Stimulated activated CD4-positive, alpha-beta T cell treated with anti-CD3 and anti-CD28 coated beads, Interleukin-4, amount 100 ng/mL, for 48 hours (primary cell): Measurements from ENCODE around the gene CYP2W1.
"Not testable (repeated sequence)": the region's sequence is repeated elsewhere in the genome, so short reads cannot be mapped to it uniquely, and the experiment has no call there.

Experiments
- DNase-seq, 2 donors: peaks; one replicate each; pipeline ENCODE4 v3.0.0-alpha.2; 2020; ENCODE audit warnings: low read depth in 2 of 2

CYP2W1 gene, protein sequence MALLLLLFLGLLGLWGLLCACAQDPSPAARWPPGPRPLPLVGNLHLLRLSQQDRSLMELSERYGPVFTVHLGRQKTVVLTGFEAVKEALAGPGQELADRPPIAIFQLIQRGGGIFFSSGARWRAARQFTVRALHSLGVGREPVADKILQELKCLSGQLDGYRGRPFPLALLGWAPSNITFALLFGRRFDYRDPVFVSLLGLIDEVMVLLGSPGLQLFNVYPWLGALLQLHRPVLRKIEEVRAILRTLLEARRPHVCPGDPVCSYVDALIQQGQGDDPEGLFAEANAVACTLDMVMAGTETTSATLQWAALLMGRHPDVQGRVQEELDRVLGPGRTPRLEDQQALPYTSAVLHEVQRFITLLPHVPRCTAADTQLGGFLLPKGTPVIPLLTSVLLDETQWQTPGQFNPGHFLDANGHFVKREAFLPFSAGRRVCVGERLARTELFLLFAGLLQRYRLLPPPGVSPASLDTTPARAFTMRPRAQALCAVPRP

DNA sequence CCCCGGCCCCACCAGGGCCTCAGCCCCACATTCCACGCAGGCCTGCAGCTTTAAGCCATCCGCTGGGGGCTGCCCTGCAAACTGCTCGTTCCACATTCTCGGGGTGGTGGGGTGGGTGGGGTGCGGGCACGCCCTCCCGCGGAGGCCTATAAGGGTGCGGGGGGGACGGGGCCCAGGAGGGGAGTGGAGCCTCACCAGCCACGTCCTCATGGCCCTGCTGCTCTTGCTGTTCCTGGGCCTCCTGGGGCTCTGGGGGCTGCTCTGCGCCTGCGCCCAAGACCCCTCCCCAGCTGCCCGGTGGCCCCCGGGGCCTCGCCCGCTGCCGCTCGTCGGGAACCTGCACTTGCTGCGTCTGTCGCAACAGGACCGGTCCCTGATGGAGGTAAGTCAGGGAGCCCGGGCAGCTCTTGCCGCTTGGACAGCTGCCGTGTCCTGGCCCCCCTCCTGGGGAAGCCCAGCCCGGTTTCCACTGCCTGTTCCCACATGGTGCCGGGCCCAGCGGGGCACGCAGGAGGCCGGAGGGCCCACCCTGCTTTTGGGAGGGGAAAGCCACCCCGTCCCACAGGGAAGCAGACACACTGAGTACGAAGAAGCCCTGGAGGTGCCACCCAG lies at the start of gene CYP2W1:
CYP2W1 (plus strand) TSS at position 178 of the 612 bp plus-strand sequence; CDS start at position 209, 31 bp downstream.
- no peak for DNase-seq

- no peak for DNase-seq
Measured at GRCh38 chr7:934469-935163, 48.4 kb upstream of the CYP2W1 start.

DNA sequence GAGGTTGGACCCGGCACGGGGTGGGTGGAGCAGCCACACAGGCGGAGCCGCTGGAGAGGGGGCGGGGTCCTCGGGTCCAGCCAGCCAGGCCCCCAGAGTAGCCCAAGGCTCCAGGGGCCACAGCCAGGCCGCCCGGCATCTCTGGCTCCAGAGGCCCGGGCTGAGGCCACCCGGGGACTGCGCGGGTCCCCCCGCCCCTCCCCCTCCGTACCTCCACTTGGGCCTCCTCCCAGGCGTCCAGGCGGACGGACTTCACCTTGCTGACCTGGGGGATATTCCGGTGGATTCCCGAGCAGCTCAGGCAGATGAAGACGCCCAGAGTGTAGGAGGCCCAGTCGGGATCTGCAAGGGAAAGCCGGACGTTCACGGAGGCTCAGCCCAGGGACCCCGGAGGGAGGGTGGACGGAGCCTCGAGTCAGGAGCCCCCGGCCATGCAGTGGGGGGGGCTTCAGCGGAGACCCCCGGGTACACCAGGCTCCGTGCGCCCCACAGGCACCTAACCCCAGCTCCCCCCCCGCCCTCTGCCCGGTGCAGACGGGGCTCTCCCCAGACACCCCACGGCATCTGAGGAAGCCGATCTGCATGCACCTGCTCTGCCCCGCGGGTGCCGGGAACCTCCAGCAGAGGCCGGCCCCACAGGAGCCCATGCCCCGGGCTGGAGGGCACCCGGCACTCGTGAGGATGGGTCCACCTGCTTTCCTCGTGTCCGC lies 47.7 kb upstream of the CYP2W1 start:
- no peak for DNase-seq

DNA sequence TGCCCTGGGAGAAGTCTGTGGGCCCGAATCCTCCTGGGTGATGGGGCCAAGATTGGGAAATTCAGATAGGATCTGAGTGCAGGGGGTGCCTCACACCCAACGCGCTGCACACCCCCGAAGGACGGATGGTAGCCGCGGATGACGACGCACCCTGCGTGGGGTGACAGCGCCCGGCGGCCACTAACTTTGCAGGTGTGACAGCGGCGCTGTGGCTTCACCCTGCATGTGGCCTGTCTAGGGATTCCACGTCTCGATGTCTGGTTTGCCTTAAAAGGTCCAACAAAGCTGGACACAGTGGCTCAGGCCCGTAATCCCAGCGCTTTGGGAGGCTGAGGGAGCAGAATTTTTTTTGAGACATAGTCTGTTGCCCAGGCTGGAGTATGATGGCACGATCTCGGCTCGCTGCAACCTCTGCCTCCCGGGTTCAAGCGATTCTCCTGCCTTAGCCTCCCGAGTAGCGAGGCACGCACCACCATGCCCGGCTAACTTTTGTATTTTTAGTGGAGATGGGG lies 47.1 kb upstream of the CYP2W1 start:
- DNase-seq: no peak

- DNase-seq: peak in 1 of 2 donors; percentile 43
Measured at GRCh38 chr7:936386-937054, 46.5 kb upstream of the CYP2W1 start.

GRCh38 chr7:937856-938484 lies 45.0 kb upstream of the CYP2W1 start:
- no peak for DNase-seq

DNA sequence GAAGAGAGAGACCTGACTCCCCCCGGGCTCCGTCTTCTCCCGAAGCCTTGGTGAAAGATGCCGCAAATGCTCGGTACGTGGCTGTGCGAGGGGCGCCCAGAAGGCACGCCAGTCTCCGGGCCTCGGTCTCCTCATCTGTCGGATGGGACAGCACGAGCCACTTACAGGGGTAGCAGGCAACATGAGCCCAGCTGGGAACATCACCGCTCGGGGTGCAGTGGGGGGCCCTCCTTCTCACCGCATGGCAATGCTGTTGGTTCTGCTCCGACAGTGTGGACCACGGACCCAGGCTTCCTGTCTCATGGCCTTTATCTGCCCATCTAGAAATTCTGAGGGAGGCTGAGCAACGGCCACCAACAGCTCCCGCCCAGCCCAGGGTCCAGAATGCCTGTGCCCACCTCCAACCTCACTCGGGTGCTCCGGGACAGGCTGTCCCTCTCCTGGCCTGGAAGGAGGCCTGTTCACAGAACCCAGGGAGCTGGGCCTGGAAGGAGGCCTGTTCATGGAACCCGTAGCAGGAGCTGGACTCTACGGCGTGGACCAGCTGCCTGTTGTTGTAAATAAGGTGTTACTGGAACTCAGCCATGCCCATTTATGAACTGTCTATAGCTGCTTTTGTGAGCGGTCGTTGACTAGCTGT lies 44.3 kb upstream of the CYP2W1 start:
- DNase-seq: no peak

DNA sequence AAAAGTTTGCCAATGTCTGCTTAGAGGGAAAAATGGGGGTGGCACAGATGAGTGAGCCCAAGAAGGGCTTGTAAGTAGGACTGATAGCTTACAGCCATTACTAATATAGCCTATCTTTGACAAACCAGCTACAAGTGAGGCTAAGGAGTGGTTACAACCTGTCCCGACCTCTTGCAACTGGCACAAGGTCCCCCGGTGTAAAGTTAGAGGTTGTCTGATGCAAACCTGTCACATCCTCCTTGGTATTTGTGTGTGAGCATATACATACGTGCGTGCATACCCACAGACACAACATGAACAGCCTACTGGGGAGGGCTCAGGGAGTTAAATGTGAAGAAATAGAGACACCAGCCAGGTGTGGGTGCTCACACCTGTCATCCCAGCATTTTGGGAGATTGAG lies 43.1 kb upstream of the CYP2W1 start:
- no peak for DNase-seq

DNA sequence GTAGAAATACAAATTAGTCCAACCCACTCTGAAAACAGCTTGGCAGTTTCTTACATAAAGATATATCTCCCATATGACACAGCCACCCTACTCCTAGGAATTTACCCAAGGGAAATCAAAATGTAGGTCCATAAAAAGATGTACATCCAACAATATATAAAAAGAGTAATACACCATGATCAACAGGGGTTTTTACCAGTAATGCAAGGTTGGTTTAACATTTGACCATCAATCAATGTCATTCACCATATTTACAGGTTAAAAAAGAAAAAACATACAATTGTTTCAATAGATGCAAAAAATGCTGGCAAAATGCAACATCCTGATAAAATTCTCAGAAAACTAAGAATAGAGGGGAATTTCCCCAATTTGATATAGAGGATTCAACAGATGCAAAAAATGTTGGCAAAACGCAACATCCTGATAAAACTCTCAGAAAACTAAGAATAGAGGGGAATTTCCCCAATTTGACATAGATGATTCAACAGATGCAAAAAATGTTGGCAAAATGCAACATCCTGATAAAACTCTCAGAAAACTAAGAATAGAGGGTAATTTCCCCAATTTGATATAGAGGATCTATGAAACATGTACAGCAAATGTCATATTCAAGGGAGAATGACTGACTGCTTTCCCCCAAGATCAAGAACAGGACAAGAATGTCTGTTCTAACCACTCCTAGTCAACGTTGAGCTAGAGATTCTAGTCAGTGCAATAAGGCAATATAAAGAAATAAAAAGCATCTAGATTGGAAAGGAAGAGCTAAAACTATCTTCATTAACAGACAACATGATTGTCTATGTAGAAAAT lies 42.2 kb upstream of the CYP2W1 start:
- no peak for DNase-seq

GRCh38 chr7:943793-944192 lies 39.2 kb upstream of the CYP2W1 start:
- DNase-seq: not testable (repeated sequence)

DNA sequence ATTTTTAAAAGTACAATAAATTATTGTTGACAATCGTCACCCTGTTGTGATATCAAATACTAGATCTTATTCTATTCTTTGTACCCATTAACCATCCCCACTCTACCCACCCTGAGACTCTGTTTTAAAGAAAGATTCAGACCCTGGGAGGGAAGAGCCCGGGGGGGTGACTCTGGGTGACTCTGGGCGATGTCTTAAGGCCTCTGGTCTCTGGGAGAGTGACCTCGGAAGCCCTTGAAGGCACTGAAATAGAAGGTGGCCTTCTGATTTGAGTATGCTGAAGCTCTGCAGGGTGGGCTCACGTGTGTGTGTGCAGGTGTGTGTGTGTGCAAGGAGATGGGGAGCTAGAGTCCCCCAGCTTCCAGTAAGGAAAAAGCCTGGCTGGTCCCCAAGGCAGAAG lies 38.2 kb upstream of the CYP2W1 start:
- DNase-seq: no peak

DNA sequence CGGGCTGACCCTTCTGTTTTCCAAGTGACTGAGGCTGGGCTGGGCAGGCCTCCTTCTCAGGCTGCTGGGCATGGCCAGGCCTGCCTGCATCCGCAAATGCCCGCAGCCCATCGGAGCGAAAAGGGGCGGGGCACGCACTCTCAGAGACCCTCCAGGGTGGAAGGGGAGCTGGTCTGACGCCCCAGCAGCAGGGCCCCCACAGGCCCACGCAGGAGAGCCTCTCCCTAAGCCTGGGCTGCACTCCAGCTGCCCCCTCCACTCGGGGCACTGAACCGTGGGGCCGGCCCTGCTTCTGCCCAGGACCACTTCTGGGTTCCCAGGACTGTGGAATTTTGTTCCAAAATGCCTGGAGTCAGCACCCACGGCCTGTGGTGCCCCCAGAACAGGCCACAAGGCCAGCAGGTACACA lies 37.8 kb upstream of the CYP2W1 start:
- no peak for DNase-seq

DNA sequence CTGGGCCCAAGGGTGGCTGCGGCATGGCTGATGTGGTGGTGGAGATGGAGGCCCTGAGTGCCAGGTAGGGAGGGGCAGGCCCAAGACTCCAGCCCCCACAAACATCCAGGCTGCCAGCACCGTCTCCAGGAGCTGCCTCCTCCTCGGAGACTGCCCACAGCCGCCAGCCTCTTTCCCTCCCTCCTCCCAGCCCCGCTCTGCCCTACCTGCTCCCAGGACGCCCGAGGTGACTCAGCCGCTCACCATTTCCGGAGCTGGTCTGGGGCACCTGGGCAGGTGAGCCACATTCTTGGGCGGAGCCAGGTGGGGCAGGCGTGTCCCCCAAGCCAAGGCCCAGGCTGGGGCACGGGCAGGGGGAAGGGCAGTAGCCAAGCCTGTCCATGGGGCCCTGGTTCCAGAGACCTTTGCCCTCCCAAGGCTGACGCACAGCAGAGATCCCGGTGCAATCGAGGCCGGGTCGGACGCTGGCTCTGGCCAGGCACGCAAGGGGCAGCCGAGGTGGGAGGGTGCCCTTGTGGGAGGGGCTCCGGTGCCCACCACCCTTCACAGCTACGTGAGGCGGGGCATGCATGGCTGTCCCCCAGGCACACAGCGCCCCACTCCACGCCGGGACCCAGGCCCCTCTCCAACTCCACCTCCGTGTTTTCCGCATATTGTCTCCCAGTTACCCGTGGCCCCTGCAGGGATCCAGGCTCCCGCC lies 37.3 kb upstream of the CYP2W1 start:
- no peak for DNase-seq

GRCh38 chr7:946256-946996 lies 36.6 kb upstream of the CYP2W1 start:
- no peak for DNase-seq

GRCh38 chr7:947391-948210 lies 35.4 kb upstream of the CYP2W1 start:
- DNase-seq: no peak

DNA sequence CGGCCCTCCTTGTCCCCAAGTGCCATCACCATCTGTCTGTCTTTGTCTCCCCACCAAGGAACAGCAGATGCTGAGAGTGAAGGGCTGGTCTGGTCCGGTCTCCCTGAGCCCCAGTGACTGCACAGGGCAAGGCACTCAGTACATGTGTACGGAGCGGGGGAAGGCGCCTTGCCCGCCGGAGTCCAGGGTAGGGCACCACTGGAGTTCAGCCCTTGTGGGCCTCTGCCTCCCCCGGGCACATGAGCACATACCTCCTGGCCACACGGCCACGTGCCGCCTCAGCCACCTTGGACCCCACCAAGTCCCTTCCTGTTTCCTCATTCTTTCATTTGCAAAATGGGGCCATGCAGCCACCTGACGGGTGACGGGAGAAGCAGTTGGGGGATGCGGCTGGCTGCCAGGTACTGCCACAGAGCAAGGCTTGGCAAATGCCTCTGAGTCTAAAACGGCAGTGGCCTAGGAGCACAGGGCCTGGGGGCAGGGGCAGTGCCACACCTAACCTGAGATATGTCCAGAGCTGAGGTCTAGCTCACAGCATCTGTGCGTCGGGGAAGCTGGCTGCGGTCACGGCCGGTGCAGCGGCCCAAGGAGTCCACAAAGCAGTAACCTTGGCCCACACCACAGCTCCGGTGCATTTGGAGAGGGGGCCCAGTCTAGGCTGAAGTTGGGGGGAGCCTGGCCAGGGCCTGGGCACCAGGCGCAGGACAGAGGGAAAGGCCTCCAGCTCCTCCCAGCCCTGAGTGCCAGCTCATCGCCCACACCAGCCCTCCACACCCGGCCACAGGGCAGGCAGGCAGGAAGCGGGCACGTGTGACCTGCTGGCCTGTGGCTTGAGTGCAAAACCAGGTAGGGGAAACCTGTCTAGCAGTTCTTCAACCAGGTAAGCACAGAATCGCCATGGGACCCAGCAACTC lies 33.7 kb upstream of the CYP2W1 start:
- no peak for DNase-seq
